SU-DHL-6 (cell line): ENCODE measurements around the gene CDK11A.
"Not testable (repeated sequence)": the region's sequence is repeated elsewhere in the genome, so short reads cannot be mapped to it uniquely, and the experiment has no call there.

Experiments
- H2AFZ ChIP-seq: fragments of 200-600 bp; sonication (generic); 2 replicates; pipeline ENCODE4 v1.6.1; 2014; ENCODE audit warnings: low read depth, mild to moderate bottlenecking, moderate library complexity, mixed read lengths, antibody characterized with exemption, low read length; ENCODE audit not compliant: severe bottlenecking
- H3F3A ChIP-seq: fragments of 200-600 bp; shearing (Covaris generic); 2 replicates; pipeline ENCODE4 v1.6.0; 2016; ENCODE audit warnings: antibody characterized with exemption, mild to moderate bottlenecking; ENCODE audit not compliant: insufficient read depth
- H3K27ac ChIP-seq: fragments of 200-600 bp; sonication (generic); 2 replicates; pipeline ENCODE4 v1.5.1; 2016; ENCODE audit warnings: low read depth, mild to moderate bottlenecking, low read length, moderate library complexity, mixed read lengths
- H3K27me3 ChIP-seq: fragments of 200-600 bp; sonication (generic), shearing (Covaris generic); 2 replicates; pipeline ENCODE4 v1.6.0; 2014; ENCODE audit warnings: mild to moderate bottlenecking, low read length
- H3K36me3 ChIP-seq: fragments of 200-600 bp; sonication (generic); 2 replicates; pipeline ENCODE4 v1.6.1; 2014; ENCODE audit warnings: mild to moderate bottlenecking, low read length, mixed read lengths
- H3K4me2 ChIP-seq: fragments of 300-600, 200-600 bp; shearing (Covaris generic), sonication (generic); 2 replicates; pipeline ENCODE4 v1.6.0; 2014; ENCODE audit warnings: low read length, low read depth, mild to moderate bottlenecking; ENCODE audit not compliant: poor library complexity, severe bottlenecking
- H3K4me3 ChIP-seq: fragments of 200-600 bp; sonication (generic); 2 replicates; pipeline ENCODE4 v1.5.1; 2014; ENCODE audit warnings: antibody characterized with exemption, low read length, mild to moderate bottlenecking, mixed read lengths; ENCODE audit not compliant: insufficient read depth, poor library complexity, severe bottlenecking
- H3K79me2 ChIP-seq: fragments of 200-600 bp; sonication (generic); 2 replicates; pipeline ENCODE4 v1.6.1; 2014; ENCODE audit warnings: mild to moderate bottlenecking, low read length, moderate library complexity; ENCODE audit not compliant: insufficient read depth
- H3K9ac ChIP-seq: fragments of 200-600 bp; sonication (generic); 2 replicates; pipeline ENCODE4 v1.7.0; 2014; ENCODE audit warnings: mild to moderate bottlenecking, low read length
- H3K9me2 ChIP-seq: fragments of 200-600 bp; sonication (generic); replicated peaks from 2 replicates; pipeline ENCODE4 v1.6.1; 2014; ENCODE audit warnings: low read length; ENCODE audit not compliant: insufficient read depth
- H3K9me3 ChIP-seq: fragments of 200-600 bp; sonication (generic); 2 replicates; pipeline ENCODE4 v1.6.1; 2014; ENCODE audit warnings: low read length, mixed read lengths; ENCODE audit not compliant: insufficient read depth
- H4K20me1 ChIP-seq: fragments of 200-600 bp; sonication (generic); 2 replicates; pipeline ENCODE4 v1.6.1; 2014; ENCODE audit warnings: low read depth, mild to moderate bottlenecking, antibody characterized with exemption, low read length, moderate library complexity, mixed read lengths
- CTCF ChIP-seq: fragments of 200-600 bp; sonication (generic); IDR thresholded peaks from one replicate; pipeline ENCODE4 v1.5.1; 2017; ENCODE audit warnings: antibody characterized with exemption, mild to moderate bottlenecking, low read length, moderate library complexity; ENCODE audit not compliant: insufficient read depth, poor library complexity, severe bottlenecking
- EZH2phosphoT487 ChIP-seq: fragments of 200-600 bp; sonication (generic), shearing (Covaris generic); conservative IDR thresholded peaks from 2 replicates; pipeline ENCODE4 v1.6.1; 2018; ENCODE audit warnings: mild to moderate bottlenecking, antibody characterized with exemption, low read length, moderate library complexity, mixed read lengths

The CDK11A gene

GRCh38 chr1:1737675-1738590 is 13.8 kb upstream of the CDK11A start:
- H3K27ac ChIP-seq, H3K9me3 ChIP-seq, H3K4me2 ChIP-seq, H4K20me1 ChIP-seq, H3K36me3 ChIP-seq, H3K4me3 ChIP-seq, H3K9ac ChIP-seq, H3F3A ChIP-seq, H3K79me2 ChIP-seq, H2AFZ ChIP-seq, H3K27me3 ChIP-seq, H3K9me2 ChIP-seq: not testable (repeated sequence)

- Histone ChIP-seq H4K20me1 (no peaks in the 10 kb centered on the region), H3K4me3 (no peak overlapping the region), H3K27ac (no peak overlapping the region), H3K27me3 (no peaks in the 10 kb centered on the region), H3K9ac (no peak overlapping the region), H3K9me3 (no peaks in the 10 kb centered on the region), H3K79me2 (no peaks in the 10 kb centered on the region), H3K4me2 (no peak overlapping the region), H3K36me3 (no peaks in the 10 kb centered on the region), H3F3A (no peaks in the 10 kb centered on the region), H3K9me2 (no peaks in the 10 kb centered on the region), H2AFZ (no peak overlapping the region)
- TF ChIP-seq CTCF: no peak
- no peak for TF ChIP-seq EZH2phosphoT487
Observed at GRCh38 chr1:1732381-1732780, 8.2 kb upstream of the CDK11A start.

- no peaks in the 10 kb centered on the region for H3K27me3 ChIP-seq
- H3K27ac ChIP-seq: no peak overlapping the region
- H3K4me3 ChIP-seq: no peak overlapping the region
- no peak overlapping the region for H3K4me2 ChIP-seq
- no peaks in the 10 kb centered on the region for H3F3A ChIP-seq
- H4K20me1 ChIP-seq: no peaks in the 10 kb centered on the region
- TF ChIP-seq EZH2phosphoT487 (no peak), CTCF (no peak)
- no peaks in the 10 kb centered on the region for H3K36me3 ChIP-seq
- H3K79me2 ChIP-seq: no peaks in the 10 kb centered on the region
- no peak overlapping the region for H2AFZ ChIP-seq
- H3K9me3 ChIP-seq: no peaks in the 10 kb centered on the region
- H3K9me2 ChIP-seq: no peaks in the 10 kb centered on the region
- H3K9ac ChIP-seq: no peak overlapping the region
Observed at GRCh38 chr1:1730870-1731269, 6.7 kb upstream of the CDK11A start.

- not testable (repeated sequence) for H3K4me3 ChIP-seq, H3F3A ChIP-seq, H3K9ac ChIP-seq, H3K9me3 ChIP-seq, H3K79me2 ChIP-seq, H3K36me3 ChIP-seq, H3K9me2 ChIP-seq, H3K27ac ChIP-seq, H3K27me3 ChIP-seq, H2AFZ ChIP-seq, H4K20me1 ChIP-seq, H3K4me2 ChIP-seq
Observed at GRCh38 chr1:1730230-1730629, 6.1 kb upstream of the CDK11A start.

GRCh38 chr1:1729116-1729816 is 5.1 kb upstream of the CDK11A start:
- H3K4me3 ChIP-seq, H3K9me2 ChIP-seq, H3K79me2 ChIP-seq, H3K36me3 ChIP-seq, H3K9ac ChIP-seq, H2AFZ ChIP-seq, H4K20me1 ChIP-seq, H3F3A ChIP-seq, H3K9me3 ChIP-seq, H3K27me3 ChIP-seq, H3K4me2 ChIP-seq, H3K27ac ChIP-seq: not testable (repeated sequence)

- not testable (repeated sequence) for H3K36me3 ChIP-seq, H3K9me2 ChIP-seq, H3K79me2 ChIP-seq, H3K9me3 ChIP-seq, H3F3A ChIP-seq, H2AFZ ChIP-seq, H3K4me2 ChIP-seq, H3K4me3 ChIP-seq, H3K27ac ChIP-seq, H3K27me3 ChIP-seq, H4K20me1 ChIP-seq, H3K9ac ChIP-seq
Observed at GRCh38 chr1:1728308-1729005, 4.3 kb upstream of the CDK11A start.
